Measurements from ENCODE around the gene CAMK2N2.

CAMK2N2 gene

GRCh38 chr3:184237807-184238206, 23.5 kb downstream of the CAMK2N2 start:
- peaks cover 6% of the 10 kb centered on the region for H3K4me1 Mint-ChIP-seq
- peak overlapping the region; percentile 45 for H3K27ac Mint-ChIP-seq
- H3K36me3 Mint-ChIP-seq = peaks cover 10% of the 10 kb centered on the region
- peak; percentile 14 for ATAC-seq
- H3K9me3 Mint-ChIP-seq = no peaks in the 10 kb centered on the region
- DNase-seq (ENCODE audit: low spot score in 2 of 2) = no peak
- H3K4me3 Mint-ChIP-seq = no peak overlapping the region

DNA sequence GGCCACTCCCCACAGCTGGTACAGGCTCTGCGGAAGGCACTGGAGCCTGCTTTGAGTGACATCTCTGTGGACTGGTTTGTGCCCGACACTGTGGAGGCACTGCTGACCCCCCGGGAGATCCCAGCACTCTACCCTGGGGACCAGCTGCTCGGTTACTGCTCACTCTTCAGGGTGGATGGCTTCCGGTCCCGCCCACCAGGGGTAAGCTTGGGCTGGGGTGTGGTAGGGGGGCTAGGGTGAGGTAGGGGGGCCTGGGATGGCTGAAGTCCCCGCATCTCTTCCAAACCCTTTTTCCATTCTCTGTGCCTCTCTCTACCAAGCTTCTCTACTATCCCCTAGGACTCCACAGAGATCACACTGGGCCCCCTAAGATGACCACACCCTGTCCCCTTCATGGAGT, 24.1 kb downstream of the CAMK2N2 start:
- H3K36me3 Mint-ChIP-seq = peaks cover 4% of the 10 kb centered on the region
- no peak for ATAC-seq
- no peak overlapping the region for H3K4me3 Mint-ChIP-seq
- H3K27ac Mint-ChIP-seq = peak overlapping the region; percentile 45
- no peaks in the 10 kb centered on the region for H3K9me3 Mint-ChIP-seq
- DNase-seq (ENCODE audit: low spot score in 2 of 2) = no peak
- H3K4me1 Mint-ChIP-seq = peaks cover 6% of the 10 kb centered on the region

DNA sequence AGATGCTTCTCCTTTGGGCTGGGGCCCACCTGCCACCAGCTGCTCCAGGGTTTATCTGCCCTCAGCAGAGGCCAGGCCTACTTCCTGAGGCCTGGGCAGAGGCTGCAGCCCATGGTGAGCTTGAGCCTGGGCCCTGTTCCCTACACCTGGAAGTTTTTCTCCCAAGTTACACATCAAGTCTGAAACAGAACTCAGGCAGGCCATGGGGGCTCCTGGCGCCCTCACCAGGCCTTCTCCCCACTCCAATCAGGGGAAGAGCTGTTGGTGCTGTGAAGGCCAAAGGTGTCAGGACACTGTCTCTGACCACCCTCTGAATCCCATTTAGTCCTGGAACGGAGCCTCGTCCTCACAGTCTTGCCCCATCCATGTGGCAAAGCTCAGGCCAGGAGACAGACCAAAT, 24.7 kb downstream of the CAMK2N2 start:
- Mint-ChIP-seq H3K9me3 (no peaks in the 10 kb centered on the region), H3K4me1 (peaks cover 7% of the 10 kb centered on the region), H3K4me3 (no peak overlapping the region), H3K27ac (no peak overlapping the region), H3K36me3 (no peaks in the 10 kb centered on the region)
- no peak for DNase-seq (ENCODE audit: low spot score in 2 of 2)
- ATAC-seq = no peak

GRCh38 chr3:184236033-184236410, 25.3 kb downstream of the CAMK2N2 start:
- Mint-ChIP-seq H3K9me3 (no peaks in the 10 kb centered on the region), H3K27ac (no peak overlapping the region), H3K4me3 (no peak overlapping the region), H3K4me1 (peaks cover 13% of the 10 kb centered on the region), H3K36me3 (no peaks in the 10 kb centered on the region)
- ATAC-seq = no peak
- no peak for DNase-seq (ENCODE audit: low spot score in 2 of 2)

- H3K36me3 Mint-ChIP-seq = no peaks in the 10 kb centered on the region
- no peaks in the 10 kb centered on the region for H3K9me3 Mint-ChIP-seq
- H3K27ac Mint-ChIP-seq = no peak overlapping the region
- no peak for DNase-seq (ENCODE audit: low spot score in 2 of 2)
- H3K4me1 Mint-ChIP-seq = peaks cover 15% of the 10 kb centered on the region
- no peak overlapping the region for H3K4me3 Mint-ChIP-seq
- ATAC-seq = no peak
Measured at GRCh38 chr3:184235381-184236032, 25.8 kb downstream of the CAMK2N2 start.

- no peaks in the 10 kb centered on the region for H3K9me3 Mint-ChIP-seq
- no peak for ATAC-seq
Measured at GRCh38 chr3:184234671-184235380, 26.5 kb downstream of the CAMK2N2 start.

DNA sequence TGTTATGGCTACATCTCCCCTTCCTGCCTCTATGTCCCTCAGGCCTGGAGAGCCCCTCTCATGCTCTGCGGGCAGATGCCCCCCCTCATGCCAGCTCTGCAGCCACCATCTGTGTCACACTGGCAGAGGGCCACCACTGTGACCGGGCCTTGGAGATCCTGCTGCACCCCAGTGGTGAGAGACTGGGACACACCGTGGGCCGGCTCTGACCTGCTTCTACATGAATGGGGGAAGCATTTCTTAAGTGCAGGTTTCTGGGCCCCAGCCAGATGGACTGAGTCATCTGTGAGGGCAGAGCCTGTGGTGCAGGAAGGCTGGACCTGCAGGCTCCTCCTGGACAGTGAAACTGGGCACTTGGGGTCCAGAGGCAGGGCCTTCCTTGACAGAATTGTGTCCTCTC, 27.1 kb downstream of the CAMK2N2 start:
- no peaks in the 10 kb centered on the region for H3K36me3 Mint-ChIP-seq
- no peaks in the 10 kb centered on the region for H3K9me3 Mint-ChIP-seq
- no peak overlapping the region for H3K4me3 Mint-ChIP-seq
- ATAC-seq = no peak
- no peak overlapping the region for H3K27ac Mint-ChIP-seq
- peaks cover 15% of the 10 kb centered on the region for H3K4me1 Mint-ChIP-seq
- DNase-seq (ENCODE audit: low spot score in 2 of 2) = no peak

More at GRCh38 chr3:184234671-184235380, 26.5 kb downstream of the CAMK2N2 start:
- H3K36me3 Mint-ChIP-seq = no peaks in the 10 kb centered on the region
- peaks cover 15% of the 10 kb centered on the region for H3K4me1 Mint-ChIP-seq
- no peak overlapping the region for H3K4me3 Mint-ChIP-seq
- DNase-seq (ENCODE audit: low spot score in 2 of 2) = no peak
- H3K27ac Mint-ChIP-seq = no peak overlapping the region

- ATAC-seq (no peak), DNase-seq (ENCODE audit: low spot score in 2 of 2) (no peak)
- Mint-ChIP-seq H3K4me1 (peaks cover 20% of the 10 kb centered on the region), H3K4me3 (no peak overlapping the region), H3K36me3 (no peaks in the 10 kb centered on the region), H3K27ac (no peak overlapping the region), H3K9me3 (no peaks in the 10 kb centered on the region)
Measured at GRCh38 chr3:184233127-184233843, 28.1 kb downstream of the CAMK2N2 start.

DNA sequence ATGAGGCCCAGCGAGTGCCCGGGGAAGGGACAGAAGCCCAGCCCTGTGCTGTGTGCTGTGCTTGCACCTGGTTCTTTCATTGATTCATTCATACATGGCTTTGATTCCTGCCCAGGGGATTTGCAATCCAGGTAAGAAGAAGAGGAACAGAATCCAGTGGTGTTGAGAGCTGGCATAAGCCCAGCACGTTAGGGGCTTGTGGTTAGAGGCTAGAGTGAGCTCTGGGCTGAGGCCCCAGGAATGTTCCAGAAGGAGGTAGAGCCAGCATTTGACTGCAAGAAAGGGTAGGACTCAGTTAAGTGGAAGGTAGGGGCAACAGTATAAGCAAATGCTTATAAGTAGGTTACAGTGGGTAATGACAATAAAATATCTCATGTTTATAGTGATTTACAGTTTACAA, 29.7 kb downstream of the CAMK2N2 start:
- ATAC-seq (no peak), DNase-seq (ENCODE audit: low spot score in 2 of 2) (no peak)
- H3K9me3 Mint-ChIP-seq = no peaks in the 10 kb centered on the region
- H3K4me3 Mint-ChIP-seq = peak overlapping the region; percentile 55
- peaks cover 15% of the 10 kb centered on the region for H3K4me1 Mint-ChIP-seq
- H3K36me3 Mint-ChIP-seq = no peaks in the 10 kb centered on the region
- H3K27ac Mint-ChIP-seq = no peak overlapping the region

DNA sequence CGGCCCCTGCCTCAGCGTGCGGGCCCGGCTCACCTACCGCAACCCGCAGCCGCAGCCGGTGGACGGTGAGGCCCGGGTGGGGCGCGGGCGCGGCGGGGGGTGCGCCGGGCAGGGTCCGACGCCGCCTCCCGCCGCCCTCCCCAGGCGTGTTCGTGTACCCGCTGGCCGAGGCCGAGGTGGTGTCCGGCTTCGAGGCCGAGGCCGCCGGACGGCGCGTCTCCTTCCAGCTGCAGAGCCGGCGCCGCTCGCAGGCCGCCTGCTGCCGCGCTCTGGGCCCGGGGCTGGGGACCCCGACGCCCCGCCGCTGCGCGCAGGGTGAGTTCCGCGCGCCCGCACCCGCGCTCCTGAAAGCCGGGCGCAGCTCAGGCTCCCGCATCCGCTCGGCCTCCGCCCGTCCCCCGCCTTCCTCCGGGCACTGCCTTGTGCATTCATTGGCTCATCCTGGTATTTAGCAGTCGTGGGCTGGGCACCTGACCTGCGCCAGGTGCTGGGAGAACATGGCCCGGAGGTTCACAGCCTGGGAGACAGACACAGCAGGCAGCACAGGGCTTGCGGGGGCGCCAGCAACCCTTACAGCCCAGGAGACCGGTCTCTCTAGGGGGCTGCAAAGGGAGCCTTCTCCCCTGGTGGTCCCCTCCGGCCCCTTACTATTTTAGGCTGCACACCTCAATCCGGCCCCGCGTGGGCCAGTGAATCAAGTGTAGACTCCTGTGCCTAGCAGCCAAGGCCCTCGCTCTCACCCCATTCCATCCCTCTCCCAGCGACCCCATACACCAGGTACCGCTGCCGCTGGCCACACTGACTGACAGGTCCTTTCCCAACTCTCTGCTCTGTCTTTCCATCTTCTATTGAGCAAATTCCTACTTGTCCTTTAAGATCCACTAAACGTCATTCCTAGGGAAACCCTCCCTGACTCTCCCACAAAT, 30.5 kb downstream of the CAMK2N2 start:
- DNase-seq (ENCODE audit: low spot score in 2 of 2) = no peak
- peak overlapping the region; percentile 55 for H3K4me3 Mint-ChIP-seq
- no peaks in the 10 kb centered on the region for H3K9me3 Mint-ChIP-seq
- no peak overlapping the region for H3K27ac Mint-ChIP-seq
- no peak for ATAC-seq
- peaks cover 15% of the 10 kb centered on the region for H3K4me1 Mint-ChIP-seq
- no peaks in the 10 kb centered on the region for H3K36me3 Mint-ChIP-seq

DNA sequence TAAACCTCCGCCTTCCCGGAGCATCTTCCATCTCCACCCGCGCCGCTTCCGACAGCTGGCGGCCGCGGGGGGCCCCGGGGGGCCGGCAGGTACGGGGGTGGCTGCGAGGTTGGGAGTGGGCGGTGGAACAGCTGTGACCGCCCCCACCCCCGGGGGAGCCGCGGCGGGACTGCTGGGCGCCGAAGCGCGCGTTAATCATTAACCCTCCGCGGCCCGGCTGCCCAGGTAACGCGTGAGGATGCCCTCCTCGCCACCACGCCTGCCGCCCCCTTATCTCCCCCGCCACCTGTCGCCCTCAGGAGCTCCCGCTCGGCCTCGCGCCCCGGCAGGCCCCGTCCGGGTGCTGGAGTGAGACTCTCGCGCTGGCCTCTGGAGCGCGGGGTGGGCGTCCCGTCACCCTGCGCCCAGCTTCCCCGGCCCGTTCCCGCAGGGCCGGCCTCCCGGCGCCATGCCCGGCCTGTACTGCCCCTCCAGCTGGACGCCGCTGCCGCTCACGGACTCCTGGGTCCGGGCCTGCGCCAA, 31.2 kb downstream of the CAMK2N2 start:
- Mint-ChIP-seq H3K27ac (no peak overlapping the region), H3K9me3 (no peaks in the 10 kb centered on the region), H3K4me1 (peaks cover 15% of the 10 kb centered on the region), H3K36me3 (no peaks in the 10 kb centered on the region), H3K4me3 (peak overlapping the region; percentile 75)
- no peak for DNase-seq (ENCODE audit: low spot score in 2 of 2)
- ATAC-seq = no peak

DNA sequence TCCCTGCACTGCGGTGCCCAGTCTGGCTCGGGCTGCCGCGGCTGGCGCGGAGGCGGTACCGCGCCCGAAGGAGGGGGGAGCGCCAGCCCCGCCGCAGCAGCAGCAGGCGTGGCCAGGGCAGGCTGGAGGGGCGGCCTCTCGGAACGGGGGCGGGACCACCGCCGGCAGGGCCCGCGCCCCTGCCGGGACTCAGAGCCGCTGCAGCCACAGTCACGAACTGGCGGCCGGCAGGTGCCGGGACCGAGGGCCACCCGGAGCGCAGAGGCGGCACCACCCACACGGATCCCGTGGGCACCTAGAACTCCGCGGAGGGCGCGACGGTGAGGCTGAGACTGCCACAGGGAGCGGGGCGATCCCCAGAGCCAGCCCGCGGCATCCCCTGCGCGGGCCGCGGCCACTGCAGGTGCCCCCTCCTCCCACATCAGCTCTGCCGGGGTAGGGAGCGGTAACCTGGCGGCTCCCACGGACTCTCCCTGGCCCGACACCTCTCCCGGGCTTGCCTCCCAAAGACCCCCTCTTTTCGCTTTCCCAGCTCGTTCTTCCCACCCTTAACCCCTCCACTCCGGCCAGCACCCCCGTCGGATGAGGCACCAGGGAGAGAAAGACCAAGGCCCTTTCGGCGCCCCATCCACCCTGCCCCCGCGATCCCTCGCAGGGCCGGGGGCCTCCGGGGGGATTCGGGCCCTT, 31.8 kb downstream of the CAMK2N2 start, which contains the start of gene VWA5B2:
TSS of gene VWA5B2 (plus strand) at position 192 of the 687 bp plus-strand sequence. CDS start 944 bp downstream, outside the sequence.
- Mint-ChIP-seq H3K4me3 (peak within 1 kb of the TSS; percentile 75), H3K4me1 (peaks cover 15% of the 10 kb centered on the region), H3K27ac (no peak within 1 kb of the TSS), H3K36me3 (no peaks in the 10 kb centered on the region), H3K9me3 (no peaks in the 10 kb centered on the region)
- peak; percentile 92 for ATAC-seq
- DNase-seq (ENCODE audit: low spot score in 2 of 2) = peak; percentile 51 to 80

DNA sequence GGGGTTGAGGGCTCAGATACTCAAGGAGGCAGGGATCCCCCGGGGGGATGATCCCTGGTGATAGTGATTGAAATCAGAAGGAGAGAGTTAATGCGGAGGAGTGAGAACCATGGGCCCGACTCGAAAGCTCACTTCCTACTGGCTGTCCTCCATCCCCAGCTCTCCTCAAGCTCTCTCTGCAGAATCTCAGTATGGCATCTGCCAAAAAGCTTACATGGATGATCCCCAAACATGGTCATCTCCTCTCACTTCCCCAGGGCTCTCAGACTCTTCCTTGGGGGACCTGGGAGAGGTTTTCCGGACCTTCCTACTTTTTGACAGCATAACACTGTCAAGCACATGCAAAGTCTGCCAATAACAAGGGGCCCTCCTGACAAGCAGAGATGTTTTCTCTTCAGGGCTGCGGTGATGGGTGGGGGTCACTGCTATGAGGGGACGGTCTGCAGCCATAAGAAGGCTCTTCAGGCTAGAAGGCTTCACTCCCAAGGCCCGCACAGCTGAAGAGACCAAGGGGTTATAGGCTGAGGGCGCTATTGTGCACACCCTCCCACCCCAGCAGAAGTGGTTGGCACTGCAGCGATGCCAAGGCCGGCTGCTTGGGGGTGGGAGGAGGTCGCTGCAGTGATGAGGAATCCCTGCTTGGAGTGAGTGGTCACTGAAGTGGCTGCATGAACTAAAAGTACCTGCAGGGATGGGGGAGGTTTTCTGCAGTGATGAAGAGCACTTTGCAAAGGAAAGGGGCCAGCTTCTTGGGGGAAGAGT, 32.8 kb downstream of the CAMK2N2 start:
- H3K27ac Mint-ChIP-seq = no peak overlapping the region
- DNase-seq (ENCODE audit: low spot score in 2 of 2) (no peak), ATAC-seq (no peak)
- peaks cover 15% of the 10 kb centered on the region for H3K4me1 Mint-ChIP-seq
- H3K36me3 Mint-ChIP-seq = no peaks in the 10 kb centered on the region
- H3K9me3 Mint-ChIP-seq = no peaks in the 10 kb centered on the region
- peak overlapping the region; percentile 75 for H3K4me3 Mint-ChIP-seq

Measured in stimulated activated effector memory CD8-positive, alpha-beta T cell treated with anti-CD3 and anti-CD28 coated beads, Interleukin-12 subunit alpha, Interleukin-12 subunit beta, amount 100 ng/mL, for 72 hours (primary cell).